Lower leg skin (tissue), 3 donors: Measurements from ENCODE around the gene ECHS1.

Experiments used
- CTCF ChIP-seq, 3 donors: fragments of 450-650 bp; IDR thresholded peaks; one replicate each; pipeline ENCODE4 v1.5.1; 2016; ENCODE audit warnings: antibody characterized with exemption in 3 of 3, mild to moderate bottlenecking in 3 of 3, moderate library complexity in 2 of 3
- POLR2A ChIP-seq, 2 donors: fragments of 450-650 bp; IDR thresholded peaks; one replicate each; pipeline ENCODE4 v1.6.1; 2016 to 2017; ENCODE audit warnings: antibody characterized with exemption in 2 of 2, mild to moderate bottlenecking in 1 of 2, moderate library complexity in 1 of 2

- TF ChIP-seq CTCF (IDR thresholded peaks at IDR 0.05) = no peak
- no peak for TF ChIP-seq POLR2A (IDR thresholded peaks at IDR 0.05)
Observed at GRCh38 chr10:133338080-133339071, 34.8 kb downstream of the ECHS1 start.
